GM12874 (cell line): ENCODE results near the gene GPR161.

ENCODE experiments used
- CTCF ChIP-seq: IDR thresholded peaks from 2 replicates; pipeline ENCODE4 v1.5.1; 2011; ENCODE audit warnings: low read depth, mild to moderate bottlenecking, control low read depth, low read length, moderate library complexity; ENCODE audit not compliant: insufficient read depth

Gene GPR161

GRCh38 chr1:168083456-168084325 is 53.0 kb downstream of the GPR161 start:
- no peak for TF ChIP-seq CTCF

GRCh38 chr1:168082008-168082876 is 54.5 kb downstream of the GPR161 start:
- TF ChIP-seq CTCF = peak; percentile 98

- no peak for TF ChIP-seq CTCF
Observed at GRCh38 chr1:168081373-168082007, 55.2 kb downstream of the GPR161 start.

GRCh38 chr1:168079761-168080160 is 57.0 kb downstream of the GPR161 start:
- no peak for TF ChIP-seq CTCF

GRCh38 chr1:168069384-168069783 is 67.3 kb downstream of the GPR161 start:
- no peak for TF ChIP-seq CTCF

GRCh38 chr1:168065506-168065905 is 71.2 kb downstream of the GPR161 start:
- no peak for TF ChIP-seq CTCF

GRCh38 chr1:168064216-168064615 is 72.5 kb downstream of the GPR161 start:
- TF ChIP-seq CTCF = no peak
